DOHH2 (cell line): ENCODE measurements around the gene RBX1.

Experiments
- H3F3A ChIP-seq: fragments of 200-600 bp; sonication (generic), shearing (Covaris generic); 2 replicates; pipeline ENCODE4 v1.6.0; 2016; ENCODE audit warnings: antibody characterized with exemption, mild to moderate bottlenecking; ENCODE audit not compliant: control insufficient read depth, insufficient read depth
- H3K27ac ChIP-seq: fragments of 200-600 bp; sonication (generic); 2 replicates; pipeline ENCODE4 v1.5.1; 2014; ENCODE audit warnings: low read depth, mild to moderate bottlenecking, low read length, moderate library complexity
- H3K27me3 ChIP-seq: fragments of 200-600 bp; sonication (generic); 2 replicates; pipeline ENCODE4 v1.6.1; 2014; ENCODE audit warnings: mild to moderate bottlenecking, low read length, mixed read lengths; ENCODE audit not compliant: control insufficient read depth
- H3K36me3 ChIP-seq: fragments of 200-600 bp; sonication (generic); 2 replicates; pipeline ENCODE4 v1.6.1; 2014; ENCODE audit warnings: mild to moderate bottlenecking, low read length, moderate library complexity, mixed read lengths; ENCODE audit not compliant: control insufficient read depth
- H3K4me1 ChIP-seq: fragments of 200-600 bp; sonication (generic); 2 replicates; pipeline ENCODE4 v1.6.1; 2014; ENCODE audit warnings: mild to moderate bottlenecking, low read length, mixed read lengths; ENCODE audit not compliant: control insufficient read depth
- H3K4me2 ChIP-seq: fragments of 200-600 bp; sonication (generic); 2 replicates; pipeline ENCODE4 v1.6.0; 2014; ENCODE audit warnings: mild to moderate bottlenecking, low read length, moderate library complexity
- H3K4me3 ChIP-seq: fragments of 200-600 bp; sonication (generic); 2 replicates; pipeline ENCODE4 v1.5.1; 2014; ENCODE audit warnings: mild to moderate bottlenecking, low read length, mixed read lengths
- H3K79me2 ChIP-seq: fragments of 200-600 bp; sonication (generic); 2 replicates; pipeline ENCODE4 v1.6.1; 2014; ENCODE audit warnings: mild to moderate bottlenecking, low read length, mixed read lengths; ENCODE audit not compliant: control insufficient read depth
- H3K9me2 ChIP-seq: fragments of 200-600 bp; sonication (generic); replicated peaks from 2 replicates; pipeline ENCODE4 v1.6.1; 2014; ENCODE audit warnings: mild to moderate bottlenecking, low read length, mixed read lengths; ENCODE audit not compliant: control insufficient read depth
- H3K9me3 ChIP-seq: fragments of 200-600 bp; sonication (generic); 2 replicates; pipeline ENCODE4 v1.6.1; 2014; ENCODE audit warnings: antibody characterized with exemption, low read length, mixed read lengths; ENCODE audit not compliant: control insufficient read depth, insufficient read depth
- H4K20me1 ChIP-seq: fragments of 200-600 bp; sonication (generic); 2 replicates; pipeline ENCODE4 v1.6.0; 2014; ENCODE audit warnings: low read depth, mild to moderate bottlenecking, antibody characterized with exemption, low read length, moderate library complexity; ENCODE audit not compliant: control insufficient read depth, insufficient read depth
- CTCF ChIP-seq: fragments of 200-600 bp; sonication (generic); IDR thresholded peaks from one replicate; pipeline ENCODE4 v1.5.1; 2014; ENCODE audit warnings: antibody characterized with exemption, mild to moderate bottlenecking, low read depth, low read length; ENCODE audit not compliant: poor library complexity, severe bottlenecking
- EZH2phosphoT487 ChIP-seq: fragments of 200-600 bp; sonication (generic); IDR thresholded peaks from 2 replicates; pipeline ENCODE4 v1.6.1; 2017; ENCODE audit warnings: borderline replicate concordance, mild to moderate bottlenecking, antibody characterized with exemption, low read length, moderate library complexity, mixed read lengths

RBX1 gene

DNA sequence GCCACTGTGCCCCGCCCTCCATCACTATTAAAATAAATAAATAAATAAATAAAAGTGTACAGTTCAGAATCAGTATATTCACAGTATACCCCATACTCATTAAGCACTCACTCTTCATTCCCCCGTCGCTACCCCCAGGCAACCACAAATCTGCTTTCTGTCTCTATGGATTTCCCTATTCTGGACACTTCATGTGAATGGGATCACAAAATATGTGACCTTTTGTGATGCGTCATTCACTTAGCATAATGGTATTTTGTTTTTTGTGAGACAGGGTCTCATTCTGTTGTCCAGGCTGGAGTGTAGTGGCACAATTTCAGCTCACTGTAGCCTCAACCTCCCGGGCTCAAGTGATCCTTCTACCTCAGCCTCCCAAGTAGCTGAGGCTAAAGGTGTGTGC, 52.8 kb downstream of the RBX1 start:
- Histone ChIP-seq H3K4me1 (no peaks in the 10 kb centered on the region), H3K9me2 (no peaks in the 10 kb centered on the region), H3K9me3 (no peaks in the 10 kb centered on the region), H3K36me3 (no peaks in the 10 kb centered on the region), H3K4me3 (no peak overlapping the region), H3K27me3 (no peaks in the 10 kb centered on the region), H4K20me1 (no peaks in the 10 kb centered on the region), H3F3A (no peaks in the 10 kb centered on the region), H3K27ac (no peak overlapping the region), H3K4me2 (no peak overlapping the region), H3K79me2 (no peaks in the 10 kb centered on the region)
- TF ChIP-seq EZH2phosphoT487, result no peak
- no peak for TF ChIP-seq CTCF

GRCh38 chr22:41009222-41009948, 58.2 kb downstream of the RBX1 start:
- Histone ChIP-seq H3K9me2 (no peaks in the 10 kb centered on the region), H3K9me3 (no peaks in the 10 kb centered on the region), H3K36me3 (no peaks in the 10 kb centered on the region), H3F3A (no peaks in the 10 kb centered on the region), H3K4me1 (no peaks in the 10 kb centered on the region), H3K27me3 (no peaks in the 10 kb centered on the region), H3K79me2 (no peaks in the 10 kb centered on the region), H3K27ac (no peak overlapping the region), H3K4me2 (no peak overlapping the region), H3K4me3 (no peak overlapping the region), H4K20me1 (no peaks in the 10 kb centered on the region)
- TF ChIP-seq EZH2phosphoT487, result no peak
- no peak for TF ChIP-seq CTCF

DNA sequence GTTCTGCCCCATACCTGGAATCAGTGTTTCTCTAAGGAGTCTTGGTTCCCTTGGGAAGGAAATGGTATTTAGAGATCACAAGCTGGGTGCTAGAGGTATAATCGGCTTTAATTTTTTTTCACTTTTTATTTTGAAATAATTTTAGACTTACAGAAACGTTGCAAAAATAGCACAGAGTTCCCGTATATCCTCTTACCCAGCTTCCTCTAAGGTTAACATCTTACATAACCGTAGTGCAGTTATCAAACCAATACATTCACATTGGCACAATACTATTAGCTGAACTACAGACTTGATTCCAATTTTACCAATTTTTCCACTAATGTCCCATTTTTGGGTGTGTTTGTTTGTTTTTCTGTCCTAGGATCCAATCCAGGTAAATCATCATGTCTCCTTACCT, 63.8 kb downstream of the RBX1 start:
- no peaks in the 10 kb centered on the region for H3K9me3 ChIP-seq
- H3F3A ChIP-seq, result no peaks in the 10 kb centered on the region
- no peaks in the 10 kb centered on the region for H3K36me3 ChIP-seq
- no peak overlapping the region for H3K4me3 ChIP-seq
- H3K27ac ChIP-seq, result no peak overlapping the region
- no peaks in the 10 kb centered on the region for H3K9me2 ChIP-seq
- no peak overlapping the region for H3K4me2 ChIP-seq
- H3K4me1 ChIP-seq, result peaks cover 9% of the 10 kb centered on the region
- H4K20me1 ChIP-seq, result no peaks in the 10 kb centered on the region
- H3K79me2 ChIP-seq, result no peaks in the 10 kb centered on the region; the same call in 1 of the 2 replicates
- no peak for TF ChIP-seq CTCF
- no peak for TF ChIP-seq EZH2phosphoT487
- no peaks in the 10 kb centered on the region for H3K27me3 ChIP-seq
